HG03097 (cell line): ENCODE measurements around the gene FAM83C.
"Not testable (repeated sequence)": the region's sequence is repeated elsewhere in the genome, so short reads cannot be mapped to it uniquely, and the experiment has no call there.

Source experiments
- ATAC-seq: cut with Tn5 transposase; IDR thresholded peaks from one replicate; pipeline ENCODE4 v1.9.1; 2021; ENCODE audit not compliant: unreplicated experiment, low FRiP score

The FAM83C gene

DNA sequence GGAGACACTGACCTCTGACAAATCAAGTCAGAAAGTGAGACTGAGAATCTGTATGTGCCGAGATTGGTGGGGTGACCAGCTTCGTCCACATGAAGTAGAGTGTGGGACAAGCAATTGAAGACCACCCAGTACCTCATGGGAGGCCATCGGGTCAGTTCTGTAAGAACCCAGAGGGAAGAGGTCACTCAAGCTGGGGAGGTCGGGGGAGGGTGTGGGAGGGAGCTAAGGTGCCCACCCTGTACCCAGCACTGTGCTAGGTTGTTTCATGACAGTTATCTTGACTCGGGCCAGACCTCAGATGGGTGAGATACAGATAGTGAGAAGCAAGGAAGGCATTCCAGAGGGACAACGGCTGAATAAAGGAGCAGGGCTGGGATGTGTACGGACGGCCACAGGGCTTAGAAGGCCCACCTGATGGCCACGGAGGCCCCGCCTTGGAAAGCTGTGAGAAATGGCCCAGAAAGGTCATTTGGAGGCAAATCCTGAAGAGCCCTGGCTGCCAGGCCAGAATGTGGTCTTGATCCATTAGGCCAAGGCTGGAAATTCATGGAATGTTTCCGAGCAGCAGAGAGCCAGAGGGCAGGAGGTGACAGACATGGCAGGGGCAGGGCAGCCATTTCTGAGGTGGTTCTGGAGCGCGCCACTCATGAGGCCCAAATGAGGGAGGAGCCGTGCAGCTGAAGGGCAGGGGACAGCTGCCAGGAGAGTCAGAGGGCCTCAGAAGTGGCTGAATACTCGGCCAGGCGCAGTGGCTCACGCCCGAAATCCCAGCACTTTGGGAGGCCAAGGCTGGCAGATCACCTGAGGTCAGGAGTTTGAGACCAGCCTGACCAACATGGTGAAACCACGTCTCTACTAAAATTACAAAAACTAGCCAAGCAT, 22.0 kb downstream of the FAM83C start:
- ATAC-seq, result no peak

DNA sequence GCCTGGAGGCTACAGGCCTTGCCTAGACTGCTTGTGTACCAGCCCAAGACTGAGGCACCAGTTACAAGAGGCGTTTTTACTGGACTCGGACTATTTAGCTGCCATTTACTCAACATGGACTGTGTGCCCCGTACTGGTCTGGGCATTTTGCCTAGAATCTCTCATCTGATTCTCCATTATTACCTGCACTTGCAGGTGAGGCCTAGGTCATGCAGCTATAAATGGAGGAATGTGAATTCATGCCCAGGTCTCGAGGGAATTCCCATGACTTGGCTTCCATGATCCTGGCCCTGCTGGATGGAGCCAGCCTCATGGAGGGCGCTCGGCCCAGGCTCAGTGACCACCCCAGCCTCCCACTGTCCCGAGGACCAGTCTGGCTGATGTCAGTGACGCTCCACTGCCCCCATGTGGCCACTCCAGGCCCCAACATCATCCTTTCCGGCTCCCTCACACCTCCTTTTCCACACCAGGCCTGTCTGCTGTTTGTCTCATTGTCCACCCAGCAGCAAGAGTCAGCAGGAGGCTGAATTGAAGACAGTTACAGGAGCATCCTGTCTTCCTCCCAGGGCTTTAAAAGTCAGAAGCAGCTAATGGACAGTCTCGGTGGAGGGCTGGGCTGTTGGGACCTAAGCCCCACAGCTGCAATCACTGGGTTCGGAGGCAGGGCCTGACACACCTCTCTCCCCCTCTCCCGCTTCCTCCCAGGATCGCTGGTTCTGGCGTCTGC, 23.0 kb downstream of the FAM83C start:
- no peak for ATAC-seq

DNA sequence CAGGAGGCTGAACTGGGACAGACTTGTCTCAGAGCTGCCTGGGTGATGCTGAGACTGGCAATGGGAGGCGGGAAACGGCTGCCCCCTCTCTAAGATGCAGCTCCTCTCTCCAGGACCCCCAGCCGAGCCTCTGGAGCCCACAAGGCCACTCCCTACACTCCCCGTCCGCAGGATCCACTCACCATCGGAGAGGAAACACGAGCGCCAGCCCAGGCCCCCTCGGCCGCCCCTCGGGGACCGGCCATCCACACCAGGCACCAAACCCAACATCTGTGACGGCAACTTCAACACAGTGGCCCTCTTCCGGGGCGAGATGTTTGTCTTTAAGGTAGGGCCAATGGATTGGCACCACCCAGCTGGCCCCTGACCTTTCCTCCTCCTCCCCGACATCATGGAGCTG, 25.1 kb downstream of the FAM83C start:
- ATAC-seq, result no peak

DNA sequence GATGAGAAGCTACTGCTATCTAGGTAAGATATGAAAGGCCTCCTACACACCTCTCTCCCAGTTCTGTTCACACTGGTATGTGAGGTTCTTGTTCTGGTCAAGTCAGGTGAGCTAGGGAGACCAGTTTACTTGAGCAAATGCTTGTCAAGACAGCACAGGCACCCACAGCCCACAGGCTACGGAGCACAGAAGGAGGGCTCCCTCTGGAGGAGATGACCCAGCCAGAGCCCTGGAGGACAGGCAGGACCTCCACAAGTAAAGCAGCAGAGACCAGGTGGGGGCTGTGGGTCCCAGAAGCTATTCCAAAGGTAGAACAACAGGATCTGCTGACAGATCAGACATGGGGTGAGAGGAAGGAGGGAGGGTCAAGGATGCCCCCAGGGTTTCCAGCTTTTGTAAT, 27.5 kb downstream of the FAM83C start:
- ATAC-seq, result no peak

DNA sequence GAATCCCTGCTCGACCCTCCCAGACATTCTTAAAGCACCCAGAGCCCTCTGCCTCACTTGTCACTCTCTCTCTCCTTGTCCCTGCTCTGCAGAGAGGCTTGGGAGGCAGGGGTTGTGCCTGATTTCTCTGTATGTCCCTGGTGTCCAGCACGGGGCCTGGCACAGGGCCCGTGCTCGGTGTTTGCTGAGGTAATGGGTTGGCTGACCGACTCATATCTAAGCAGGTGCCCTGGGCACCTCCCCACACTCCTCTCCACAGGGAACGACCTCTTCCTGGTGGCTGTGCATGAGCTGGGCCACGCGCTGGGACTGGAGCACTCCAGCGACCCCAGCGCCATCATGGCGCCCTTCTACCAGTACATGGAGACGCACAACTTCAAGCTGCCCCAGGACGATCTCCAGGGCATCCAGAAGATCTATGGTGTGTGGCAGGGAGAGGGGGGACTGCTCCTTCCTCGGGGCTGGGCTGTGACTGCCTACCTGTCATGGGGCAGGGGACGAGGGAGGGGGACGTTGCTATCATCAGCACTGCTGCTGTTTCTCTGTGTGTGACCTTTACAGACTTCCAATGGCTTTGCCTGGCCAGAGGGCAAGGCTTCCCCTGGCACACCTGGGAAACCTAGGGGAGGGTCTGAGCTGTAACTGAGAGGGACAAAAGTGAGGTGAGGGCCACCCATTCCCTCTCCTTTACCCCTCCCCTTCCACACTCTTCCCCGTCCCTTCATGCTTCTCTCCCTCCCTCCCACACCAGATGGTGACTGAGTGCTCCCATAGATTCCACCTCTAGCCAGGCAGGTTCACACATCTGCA, 28.5 kb downstream of the FAM83C start:
- no peak for ATAC-seq

- not testable (repeated sequence) for ATAC-seq
Observed at GRCh38 chr20:35262731-35263531, 29.3 kb downstream of the FAM83C start.

DNA sequence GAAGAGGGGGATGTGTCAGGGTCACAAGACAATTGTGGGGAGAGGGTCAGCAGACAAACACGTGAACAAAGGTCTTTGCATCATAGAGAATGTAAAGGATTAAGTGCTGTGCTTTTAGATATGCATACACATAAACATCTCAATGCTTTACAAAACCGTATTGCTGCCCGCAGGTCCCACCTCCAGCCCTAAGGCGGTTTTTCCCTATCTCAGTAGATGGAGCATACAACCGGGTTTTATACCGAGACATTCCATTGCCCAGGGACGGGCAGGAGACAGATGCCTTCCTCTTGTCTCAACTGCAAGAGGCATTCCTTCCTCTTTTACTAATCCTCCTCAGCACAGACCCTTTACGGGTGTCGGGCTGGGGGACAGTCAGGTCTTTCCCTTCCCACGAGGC, 29.9 kb downstream of the FAM83C start:
- ATAC-seq, result not testable (repeated sequence)

GRCh38 chr20:35260426-35260825, 31.8 kb downstream of the FAM83C start:
- no peak for ATAC-seq

DNA sequence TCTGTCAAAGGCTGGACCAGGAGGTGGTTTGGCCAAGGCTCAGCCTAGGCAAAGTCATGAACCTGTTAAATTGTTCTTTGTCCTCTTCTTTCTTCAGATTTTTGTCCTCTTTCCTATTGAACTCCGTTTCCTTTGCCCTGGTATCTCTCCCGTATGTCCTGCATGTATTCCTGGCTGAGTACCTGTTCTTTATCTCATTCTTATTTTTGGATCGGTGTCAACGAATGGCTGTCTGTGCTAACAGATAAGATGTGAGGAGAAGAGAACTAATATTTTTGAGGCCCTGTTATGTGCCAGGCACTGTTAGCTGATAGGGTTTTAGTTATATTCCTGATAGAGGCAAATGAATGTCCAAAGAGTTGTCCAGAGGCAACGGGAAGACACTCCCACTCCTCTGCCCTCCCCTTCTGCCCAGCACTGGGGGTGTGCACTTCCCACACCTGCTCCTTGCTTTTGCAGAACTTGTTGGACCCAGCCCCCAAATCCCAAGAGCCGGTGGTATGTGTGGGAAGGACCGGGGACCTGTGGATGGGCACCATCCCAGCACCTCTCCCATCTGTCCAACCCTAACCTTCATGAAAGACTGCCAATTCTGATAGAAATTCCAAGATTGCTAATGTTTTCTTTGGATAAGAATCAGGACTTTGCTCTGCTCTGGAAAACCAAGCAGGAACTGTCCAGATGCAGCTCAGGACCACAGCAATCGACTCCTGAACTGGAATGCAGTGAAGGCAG, 34.9 kb downstream of the FAM83C start:
- no peak for ATAC-seq

DNA sequence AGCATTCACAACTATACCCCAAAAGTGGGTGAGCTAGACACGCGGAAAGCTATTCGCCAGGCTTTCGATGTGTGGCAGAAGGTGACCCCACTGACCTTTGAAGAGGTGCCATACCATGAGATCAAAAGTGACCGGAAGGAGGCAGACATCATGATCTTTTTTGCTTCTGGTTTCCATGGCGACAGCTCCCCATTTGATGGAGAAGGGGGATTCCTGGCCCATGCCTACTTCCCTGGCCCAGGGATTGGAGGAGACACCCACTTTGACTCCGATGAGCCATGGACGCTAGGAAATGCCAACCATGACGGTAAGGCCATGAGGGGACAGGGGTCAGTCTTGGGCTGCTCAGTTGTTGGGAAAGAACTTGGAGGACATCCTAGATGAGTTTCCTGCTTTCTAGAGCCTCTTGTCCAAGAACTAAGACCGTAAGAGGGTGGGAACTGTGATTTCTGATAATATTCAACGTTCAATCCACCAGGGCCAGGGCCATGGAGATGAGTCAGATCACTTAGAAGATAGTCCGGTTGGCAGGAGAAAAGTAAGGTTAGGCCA, 37.7 kb downstream of the FAM83C start:
- no peak for ATAC-seq

GRCh38 chr20:35253010-35253409, 39.2 kb downstream of the FAM83C start:
- ATAC-seq, result no peak

GRCh38 chr20:35252598-35252997, 39.6 kb downstream of the FAM83C start:
- ATAC-seq, result not testable (repeated sequence)

- peak; percentile 81 for ATAC-seq
Observed at GRCh38 chr20:35252037-35252461, 40.2 kb downstream of the FAM83C start.

GRCh38 chr20:35251613-35251940, 40.6 kb downstream of the FAM83C start:
- no peak for ATAC-seq

DNA sequence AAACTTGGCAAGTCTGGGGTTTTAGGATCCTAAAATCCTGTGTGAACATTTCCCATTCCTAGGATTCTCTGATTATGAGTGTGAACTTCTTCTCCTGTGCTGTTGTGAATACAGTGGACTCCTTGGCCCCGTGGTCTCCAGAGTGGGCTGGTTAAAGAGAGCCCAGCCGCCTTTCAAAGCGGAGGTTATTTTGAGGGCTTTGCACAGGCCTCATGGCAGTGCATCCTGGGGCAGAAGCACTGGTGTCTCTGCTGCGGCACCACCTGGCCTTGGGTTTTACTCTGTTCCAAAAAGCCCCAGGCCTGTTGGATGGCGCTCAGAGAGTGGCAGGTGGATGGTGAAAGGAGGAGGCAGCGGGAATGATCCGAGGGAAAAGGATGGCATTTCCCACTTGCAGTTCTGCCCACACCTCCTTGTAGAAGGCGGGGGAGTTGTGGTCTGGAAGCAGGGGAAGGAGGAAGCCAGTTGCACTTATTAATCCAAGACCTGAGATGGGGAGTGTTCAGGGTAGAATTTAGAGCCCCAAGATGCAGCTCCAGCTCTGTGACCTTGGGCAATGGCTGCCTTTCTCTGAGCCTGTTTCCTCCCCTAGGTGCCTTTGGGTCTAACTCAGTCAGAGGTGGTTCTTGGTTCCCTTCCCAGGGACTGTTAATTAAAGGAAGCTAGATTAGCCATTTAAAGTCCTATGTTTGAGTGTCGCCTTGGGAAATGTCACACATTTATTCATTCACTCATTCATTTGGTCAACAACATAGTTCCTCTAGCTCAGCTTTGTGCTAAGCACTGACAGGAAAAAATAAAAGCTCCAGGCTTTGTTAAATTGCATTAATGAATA, 43.4 kb downstream of the FAM83C start:
- ATAC-seq, result no peak

- ATAC-seq, result no peak
Observed at GRCh38 chr20:35246723-35247122, 45.5 kb downstream of the FAM83C start.

- ATAC-seq, result no peak
Observed at GRCh38 chr20:35243986-35244385, 48.2 kb downstream of the FAM83C start.

GRCh38 chr20:35243317-35243716, 48.9 kb downstream of the FAM83C start:
- ATAC-seq, result no peak
